ENCODE measurements around the gene OR4D2. TPM values are rescaled to one million over a fixed set of nuclear protein-coding genes. Genes with fewer than 3 reads are reported as not detected.
A peak's percentile ranks its signal among the peaks of the same experiment; 100 is the strongest.

Gene OR4D2
- total RNA-seq, 1 donor from 2014 or later = not detected

DNA sequence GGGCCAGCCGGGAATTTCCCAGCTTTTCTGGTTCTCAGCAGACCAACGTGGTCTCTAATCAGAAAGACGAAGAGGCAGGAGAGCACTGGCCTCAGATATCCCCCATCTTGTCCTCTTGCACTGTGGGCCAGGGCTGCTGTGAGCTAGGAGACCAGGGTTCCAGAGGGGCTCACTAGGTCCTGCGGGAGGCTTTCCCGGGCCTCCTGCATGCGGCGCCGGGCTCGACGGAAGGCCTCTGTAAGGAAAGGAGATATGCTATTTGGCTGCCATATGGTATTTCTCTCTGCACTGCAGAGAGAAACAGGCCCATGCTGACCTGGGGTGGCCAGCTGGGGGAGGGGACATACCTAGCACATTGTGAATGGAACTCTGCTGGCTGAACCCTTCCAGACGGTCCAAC lies 39.2 kb downstream of the OR4D2 start:
- FAIRE-seq (no peak), DNase-seq (ENCODE audit: low spot score in 2 of 2) (no peak)

DNA sequence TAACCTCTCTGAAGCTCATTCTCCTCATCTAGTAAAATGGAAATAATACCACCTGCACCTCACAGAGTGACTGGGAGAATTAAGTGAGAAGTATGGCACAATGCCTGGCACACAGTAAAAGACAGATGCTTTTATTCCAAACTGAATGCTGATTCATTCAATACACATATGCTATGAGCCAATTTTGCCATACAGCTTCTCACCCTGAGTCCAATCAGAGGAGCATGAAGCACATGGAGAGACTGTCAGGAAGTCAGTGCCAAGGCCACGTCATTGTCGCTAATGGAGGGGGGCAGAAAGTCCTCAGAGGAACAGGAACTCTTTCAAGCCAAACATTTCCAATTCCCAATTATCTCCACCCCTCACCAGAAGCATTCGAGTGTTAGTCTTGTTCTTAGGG lies 40.7 kb downstream of the OR4D2 start:
- FAIRE-seq (no peak), DNase-seq (ENCODE audit: low spot score in 2 of 2) (no peak)

DNA sequence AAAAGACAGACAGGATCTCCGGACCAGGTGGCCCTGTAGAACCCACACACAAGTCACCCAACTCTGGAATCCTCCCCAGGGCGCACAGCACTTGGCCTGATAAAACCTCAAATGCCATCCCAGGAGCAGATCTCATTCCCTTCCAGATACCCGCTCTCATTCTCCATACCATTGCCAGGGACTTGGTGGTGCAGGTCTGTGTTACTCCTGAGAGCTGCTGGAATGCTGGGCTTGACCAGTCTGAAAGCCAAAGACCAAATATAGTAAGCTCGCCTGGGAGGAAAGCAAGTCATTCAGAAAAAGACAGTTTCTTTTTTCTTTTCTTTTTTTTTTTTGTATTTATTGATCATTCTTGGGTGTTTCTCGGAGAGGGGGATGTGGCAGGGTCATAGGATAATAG lies 41.6 kb downstream of the OR4D2 start:
- no peak for FAIRE-seq
- no peak for DNase-seq (ENCODE audit: low spot score in 2 of 2)

DNA sequence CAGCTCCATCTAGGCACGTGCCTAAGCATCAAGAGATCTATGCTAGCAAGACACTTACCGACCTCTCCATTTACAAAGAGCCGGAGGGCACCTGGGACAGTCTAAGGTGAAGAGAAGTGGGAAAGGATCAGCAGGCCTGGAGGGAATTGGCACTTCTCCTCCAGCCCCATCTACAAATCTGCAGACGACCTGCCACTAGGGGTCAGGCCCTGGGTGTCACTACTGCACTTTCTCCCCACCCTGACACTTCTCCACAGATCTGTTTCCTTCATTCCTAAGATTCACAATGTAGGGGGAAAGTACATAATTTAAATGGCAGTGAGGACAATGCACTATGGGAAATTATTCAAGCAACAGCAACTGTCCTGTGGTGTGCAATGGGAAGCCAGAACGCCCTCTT lies 44.1 kb downstream of the OR4D2 start:
- DNase-seq (ENCODE audit: low spot score in 2 of 2) = no peak

DNA sequence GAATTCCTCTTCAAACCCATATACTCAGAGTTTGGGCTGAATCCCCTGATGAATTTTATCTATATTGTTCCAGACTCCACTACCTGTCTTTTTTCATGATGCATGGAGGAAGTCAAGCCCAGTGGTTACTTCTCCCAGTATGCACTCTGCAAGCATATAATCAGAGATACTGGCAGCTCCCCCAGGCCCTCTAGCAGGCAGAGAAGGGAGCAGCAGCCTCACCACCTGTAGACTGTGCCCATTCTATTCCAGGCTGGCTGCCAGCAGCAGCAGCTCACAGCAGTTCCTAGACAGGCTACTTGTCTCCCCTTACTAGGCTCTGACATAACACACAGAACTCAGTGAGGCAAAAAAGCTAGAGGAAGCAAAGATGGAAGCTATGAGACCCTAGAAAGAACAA lies 48.9 kb downstream of the OR4D2 start:
- no peak for DNase-seq (ENCODE audit: low spot score in 2 of 2)
- no peak for FAIRE-seq

More for the DNA sequence above, 44.1 kb downstream of the OR4D2 start:
- no peak for FAIRE-seq

DNA sequence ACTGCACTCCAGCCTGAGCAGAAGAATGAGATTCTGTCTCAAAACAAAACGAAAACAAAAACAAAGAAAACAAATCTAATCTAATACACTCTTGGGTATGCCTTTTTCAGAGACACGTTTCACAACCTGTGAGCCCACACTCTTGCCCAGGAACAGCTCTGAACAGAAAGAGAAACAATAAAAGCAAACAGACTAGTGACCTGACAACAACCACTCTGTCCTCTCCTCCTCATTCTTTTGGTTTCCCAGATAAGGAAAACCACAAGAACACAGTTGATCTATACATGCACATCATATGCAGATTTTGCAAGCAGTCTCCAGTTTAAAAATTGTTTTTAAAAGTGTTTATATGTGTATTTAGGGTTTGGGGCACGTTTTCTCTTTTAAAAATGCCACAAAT lies 51.0 kb downstream of the OR4D2 start:
- FAIRE-seq = no peak

DNA sequence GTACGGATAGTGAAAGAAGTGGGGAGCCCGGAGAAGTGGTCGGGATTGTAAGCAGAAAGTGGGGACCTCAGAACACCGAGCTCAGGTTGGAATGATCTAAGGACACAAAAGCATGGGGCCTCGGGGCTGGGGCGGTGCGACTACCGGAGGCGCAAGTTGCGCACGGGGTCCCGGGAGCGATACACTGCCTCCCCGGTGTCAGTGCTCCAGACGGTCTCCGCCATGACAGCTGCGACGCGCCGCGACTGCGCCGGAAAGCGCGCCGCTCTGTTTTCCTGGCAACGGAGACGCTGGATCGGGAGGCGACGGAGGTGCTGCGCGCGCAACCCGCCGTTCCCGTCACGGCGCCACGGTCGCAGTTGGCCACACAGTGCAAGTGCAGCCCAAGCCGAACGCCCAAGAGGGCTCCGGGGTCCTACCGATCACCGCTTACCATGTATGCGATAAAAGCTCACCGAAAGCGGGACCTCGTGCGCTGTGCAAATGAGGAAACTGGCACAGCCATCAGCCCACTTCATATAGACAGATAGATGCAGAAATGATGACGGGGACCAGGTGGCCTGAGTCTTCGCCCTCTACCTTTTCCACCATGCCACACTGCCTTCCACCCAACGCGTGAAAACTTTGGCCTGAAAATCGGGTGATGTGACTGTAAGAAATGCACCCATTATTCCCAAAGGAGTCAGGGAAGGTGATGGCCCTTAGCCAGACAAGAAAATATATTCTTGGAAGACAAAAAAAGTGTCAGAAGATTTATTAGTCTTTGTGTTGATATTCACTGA lies 52.4 kb downstream of the OR4D2 start, which contains the start of gene MKS1:
MKS1 (minus strand) TSS at position 249 of the 782 bp plus-strand sequence; CDS start at position 224, 25 bp downstream.
- no peak for FAIRE-seq
- peak; percentile 84 to 97 for DNase-seq (ENCODE audit: low spot score in 2 of 2)

More for the DNA sequence above, 51.0 kb downstream of the OR4D2 start:
- DNase-seq (ENCODE audit: low spot score in 2 of 2) = no peak

DNA sequence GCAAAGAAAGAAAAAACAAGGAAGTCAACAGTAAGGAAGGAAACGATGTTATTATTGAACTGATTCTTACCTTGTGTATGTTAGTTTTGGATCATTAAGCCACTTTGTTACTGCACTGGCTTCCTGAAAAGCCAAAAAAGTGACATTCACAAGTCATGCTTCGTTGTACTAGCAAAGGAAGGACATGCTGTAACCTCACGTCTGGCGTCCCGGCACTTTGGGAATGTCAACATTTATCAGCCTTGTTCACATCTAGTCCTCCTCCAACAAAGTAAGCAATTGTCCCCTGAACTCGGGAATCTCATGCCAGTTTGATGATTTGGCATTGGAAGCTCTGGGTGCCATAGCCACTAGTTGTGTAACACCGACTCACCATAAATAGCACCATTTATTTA lies 53.0 kb downstream of the OR4D2 start:
- peak in 1 of 2 donors; percentile 22 for DNase-seq (ENCODE audit: low spot score in 2 of 2)

More for the DNA sequence above, 53.0 kb downstream of the OR4D2 start:
- FAIRE-seq = no peak

Other genes with a start within 250 kb of the OR4D2 start
- gene CUEDC1, start 211.6 kb upstream of the OR4D2 start, total RNA-seq = 6.5 TPM
- 59.5 TPM for gene VEZF1, start 178.7 kb upstream of the OR4D2 start, total RNA-seq
- 373 TPM for gene SRSF1, start 159.7 kb upstream of the OR4D2 start, total RNA-seq
- 33.0 TPM for gene DYNLL2, start 83.6 kb upstream of the OR4D2 start, total RNA-seq
- gene OR4D1, start 18.6 kb upstream of the OR4D2 start, total RNA-seq = under 0.01 TPM
- not detected for gene EPX, start 25.7 kb downstream of the OR4D2 start, total RNA-seq
- gene MKS1, start 52.3 kb downstream of the OR4D2 start, total RNA-seq = 13.0 TPM
- not detected for gene LPO, start 71.6 kb downstream of the OR4D2 start, total RNA-seq
- 1.2 TPM for gene MPO, start 114.0 kb downstream of the OR4D2 start, total RNA-seq
- 31.0 TPM for gene TSPOAP1, start 161.8 kb downstream of the OR4D2 start, total RNA-seq
- gene SUPT4H1, start 185.2 kb downstream of the OR4D2 start, total RNA-seq = 35.1 TPM

Data from frontal cortex (tissue), 4 donors.